ENCODE measurements around the gene FUNDC2.
A peak's percentile ranks its signal among the peaks of the same experiment; 100 is the strongest.
"Not testable (repeated sequence)": the region's sequence is repeated elsewhere in the genome, so short reads cannot be mapped to it uniquely, and the experiment has no call there.

Gene FUNDC2

GRCh38 chrX:155026727-155027508, at the start of gene FUNDC2:
Gene FUNDC2 (plus strand): TSS chrX:155026844. CDS start chrX:155026939, 95 bp downstream.
- peak; percentile 93 for DNase-seq (ENCODE audit: low spot score)

- no peak for DNase-seq (ENCODE audit: low spot score)
Observed at GRCh38 chrX:154979629-154980028, 47.0 kb upstream of the FUNDC2 start.

- DNase-seq (ENCODE audit: low spot score) = peak; percentile 76
Observed at GRCh38 chrX:154980330-154981115, 46.1 kb upstream of the FUNDC2 start.

GRCh38 chrX:154981116-154981411, 45.6 kb upstream of the FUNDC2 start:
- no peak for DNase-seq (ENCODE audit: low spot score)

GRCh38 chrX:154986826-154987575, 39.6 kb upstream of the FUNDC2 start:
- no peak for DNase-seq (ENCODE audit: low spot score)

GRCh38 chrX:154987940-154988339, 38.7 kb upstream of the FUNDC2 start:
- DNase-seq (ENCODE audit: low spot score) = no peak

- DNase-seq (ENCODE audit: low spot score) = no peak
Observed at GRCh38 chrX:154988719-154989118, 37.9 kb upstream of the FUNDC2 start.

- no peak for DNase-seq (ENCODE audit: low spot score)
Observed at GRCh38 chrX:154990496-154990895, 36.1 kb upstream of the FUNDC2 start.

GRCh38 chrX:154991039-154991438, 35.6 kb upstream of the FUNDC2 start:
- DNase-seq (ENCODE audit: low spot score) = no peak

GRCh38 chrX:154991476-154991875, 35.2 kb upstream of the FUNDC2 start:
- no peak for DNase-seq (ENCODE audit: low spot score)

- no peak for DNase-seq (ENCODE audit: low spot score)
Observed at GRCh38 chrX:154998204-154998880, 28.3 kb upstream of the FUNDC2 start.

GRCh38 chrX:155000841-155001240, 25.8 kb upstream of the FUNDC2 start:
- no peak for DNase-seq (ENCODE audit: low spot score)

- DNase-seq (ENCODE audit: low spot score) = no peak
Observed at GRCh38 chrX:155001873-155002272, 24.8 kb upstream of the FUNDC2 start.

GRCh38 chrX:155005190-155005589, 21.5 kb upstream of the FUNDC2 start:
- DNase-seq (ENCODE audit: low spot score) = no peak

GRCh38 chrX:155006379-155006778, 20.3 kb upstream of the FUNDC2 start:
- not testable (repeated sequence) for DNase-seq (ENCODE audit: low spot score)

GRCh38 chrX:155006913-155007671, 19.6 kb upstream of the FUNDC2 start:
- not testable (repeated sequence) for DNase-seq (ENCODE audit: low spot score)

GRCh38 chrX:155008578-155008977, 18.1 kb upstream of the FUNDC2 start:
- DNase-seq (ENCODE audit: low spot score) = not testable (repeated sequence)

GRCh38 chrX:155009994-155010472, 16.6 kb upstream of the FUNDC2 start:
- DNase-seq (ENCODE audit: low spot score) = no peak

- no peak for DNase-seq (ENCODE audit: low spot score)
Observed at GRCh38 chrX:155020591-155020990, 6.1 kb upstream of the FUNDC2 start.

- DNase-seq (ENCODE audit: low spot score) = no peak
Observed at GRCh38 chrX:155022585-155022984, 4.1 kb upstream of the FUNDC2 start, which contains the start of gene F8. Gene F8 (minus strand): TSS chrX:155022723. CDS start chrX:155022552, 171 bp downstream.

Data from Ammon's horn (tissue), 1 donor.